DOHH2 (cell line): ENCODE measurements around the gene NPAS3.

Source experiments
- EZH2phosphoT487 ChIP-seq: fragments of 200-600 bp; sonication (generic); IDR thresholded peaks from 2 replicates; pipeline ENCODE4 v1.6.1; 2017; ENCODE audit warnings: borderline replicate concordance, mild to moderate bottlenecking, antibody characterized with exemption, low read length, moderate library complexity, mixed read lengths
- TF ChIP-seq, protein P1 (sequence below): fragments of 200-600 bp; sonication (generic); IDR thresholded peaks from one replicate; pipeline ENCODE4 v1.5.1; 2014; ENCODE audit warnings: antibody characterized with exemption, mild to moderate bottlenecking, low read depth, low read length; ENCODE audit not compliant: poor library complexity, severe bottlenecking

DNA sequence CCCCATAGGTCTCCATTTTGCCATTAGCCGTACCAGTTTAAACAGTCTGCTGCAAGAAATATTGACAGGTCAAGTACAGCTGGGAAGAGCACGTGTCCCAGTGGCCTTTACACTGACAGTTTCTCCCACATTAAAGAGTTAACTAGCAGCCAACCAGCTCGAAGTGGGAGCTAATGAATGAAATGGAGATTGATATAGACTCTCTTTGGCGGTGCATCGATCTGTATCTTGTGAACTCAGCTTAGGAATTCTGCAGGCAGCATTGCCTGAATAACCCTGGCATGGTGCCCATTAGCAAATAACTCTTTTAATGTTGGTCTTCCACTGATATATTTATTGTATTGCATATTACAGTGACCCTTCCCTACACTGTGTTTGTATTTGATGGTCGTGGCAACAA is 692.8 kb downstream of the NPAS3 start:
- TF ChIP-seq, protein P1, sequence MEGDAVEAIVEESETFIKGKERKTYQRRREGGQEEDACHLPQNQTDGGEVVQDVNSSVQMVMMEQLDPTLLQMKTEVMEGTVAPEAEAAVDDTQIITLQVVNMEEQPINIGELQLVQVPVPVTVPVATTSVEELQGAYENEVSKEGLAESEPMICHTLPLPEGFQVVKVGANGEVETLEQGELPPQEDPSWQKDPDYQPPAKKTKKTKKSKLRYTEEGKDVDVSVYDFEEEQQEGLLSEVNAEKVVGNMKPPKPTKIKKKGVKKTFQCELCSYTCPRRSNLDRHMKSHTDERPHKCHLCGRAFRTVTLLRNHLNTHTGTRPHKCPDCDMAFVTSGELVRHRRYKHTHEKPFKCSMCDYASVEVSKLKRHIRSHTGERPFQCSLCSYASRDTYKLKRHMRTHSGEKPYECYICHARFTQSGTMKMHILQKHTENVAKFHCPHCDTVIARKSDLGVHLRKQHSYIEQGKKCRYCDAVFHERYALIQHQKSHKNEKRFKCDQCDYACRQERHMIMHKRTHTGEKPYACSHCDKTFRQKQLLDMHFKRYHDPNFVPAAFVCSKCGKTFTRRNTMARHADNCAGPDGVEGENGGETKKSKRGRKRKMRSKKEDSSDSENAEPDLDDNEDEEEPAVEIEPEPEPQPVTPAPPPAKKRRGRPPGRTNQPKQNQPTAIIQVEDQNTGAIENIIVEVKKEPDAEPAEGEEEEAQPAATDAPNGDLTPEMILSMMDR, result no peak
- no peak for TF ChIP-seq EZH2phosphoT487
